GM19328 (cell line): ENCODE measurements around the gene CST6.
A peak's percentile ranks its signal among the peaks of the same experiment; 100 is the strongest.

ENCODE experiments used
- ATAC-seq: cut with Tn5 transposase; IDR thresholded peaks from one replicate; pipeline ENCODE4 v1.9.1; 2021; ENCODE audit warnings: mild to moderate bottlenecking, moderate library complexity; ENCODE audit not compliant: unreplicated experiment

Gene CST6

DNA sequence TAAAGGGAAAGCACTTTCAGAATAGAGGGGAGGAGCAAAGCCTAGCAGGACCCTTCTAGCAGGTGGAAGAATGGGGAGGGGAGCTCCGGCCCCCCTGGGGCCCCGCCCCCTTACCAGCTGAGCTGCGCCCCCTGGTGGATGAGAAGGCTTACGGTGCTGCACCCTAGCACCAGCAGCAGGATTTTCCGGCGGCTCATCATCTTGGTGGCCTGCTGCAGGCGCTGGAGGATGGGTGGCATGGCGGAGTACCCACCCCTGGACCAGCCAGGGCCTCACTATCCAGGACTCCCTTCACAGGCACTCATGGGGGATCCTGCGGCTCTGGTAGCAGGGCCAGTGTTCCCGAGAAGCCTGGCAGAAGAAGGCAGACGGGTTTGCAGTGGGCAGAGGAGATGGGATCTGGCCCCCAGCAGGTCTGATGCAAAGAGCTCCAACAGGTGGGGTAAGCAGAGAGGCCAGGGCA, 33.4 kb downstream of the CST6 start:
- no peak for ATAC-seq

DNA sequence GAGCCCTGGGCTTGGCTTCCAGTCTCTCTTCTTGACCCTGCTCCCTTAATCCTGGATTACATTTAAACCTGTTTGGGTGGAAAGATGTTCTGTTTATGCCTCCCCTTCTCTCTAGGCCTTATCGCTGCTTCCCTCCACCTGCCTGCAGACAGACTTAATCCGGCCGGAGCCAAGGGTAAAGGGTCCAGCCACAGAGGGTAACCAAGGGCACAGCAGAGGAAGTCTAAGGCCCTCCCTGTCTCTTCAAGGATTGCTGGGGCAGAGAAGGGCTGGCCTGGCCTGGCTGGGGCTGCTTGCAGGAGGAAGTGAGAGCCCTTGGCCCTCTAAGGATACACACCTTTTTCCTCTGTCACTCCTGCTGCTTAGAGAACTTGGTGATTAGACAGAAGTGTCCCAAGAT, 35.1 kb downstream of the CST6 start:
- no peak for ATAC-seq

DNA sequence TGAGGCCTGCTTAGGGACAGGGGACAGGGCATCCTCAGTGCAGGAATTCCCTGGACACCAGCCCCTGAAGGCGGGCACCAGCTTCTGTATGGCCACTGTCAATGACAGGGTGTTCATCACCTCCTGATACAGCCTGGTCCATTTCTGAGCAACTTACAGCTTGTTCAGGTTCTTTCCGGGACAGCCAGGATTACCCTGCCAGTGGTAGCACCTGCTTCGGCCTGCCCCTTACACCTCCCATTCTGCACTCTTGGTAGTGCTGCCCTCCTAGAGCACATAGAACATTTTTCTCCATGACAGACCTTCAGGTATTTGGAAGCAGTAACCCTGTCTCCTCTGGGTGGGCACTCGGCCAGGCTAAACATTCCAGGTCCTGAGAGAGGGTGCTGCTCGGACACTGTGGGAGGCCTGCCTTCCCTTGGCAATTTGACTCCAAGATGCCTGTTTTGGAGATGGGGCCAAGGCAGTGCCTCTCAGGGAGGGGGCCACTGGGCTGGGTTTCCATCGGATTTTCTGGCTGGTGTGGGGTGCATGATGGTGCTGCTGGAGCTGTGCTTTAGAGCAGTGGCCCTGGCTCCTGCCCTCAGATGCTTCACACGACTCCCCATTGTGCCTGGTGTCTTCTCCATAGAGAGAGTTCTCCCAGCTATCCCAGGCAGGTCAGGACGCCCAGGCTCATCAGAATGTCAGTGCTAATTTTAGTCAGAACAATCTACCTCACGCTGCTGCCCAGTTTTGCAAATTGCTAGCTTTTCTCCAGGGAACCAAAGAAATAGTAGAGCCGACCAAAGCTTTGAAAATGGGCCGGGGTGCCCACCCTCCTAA, 35.9 kb downstream of the CST6 start:
- no peak for ATAC-seq

DNA sequence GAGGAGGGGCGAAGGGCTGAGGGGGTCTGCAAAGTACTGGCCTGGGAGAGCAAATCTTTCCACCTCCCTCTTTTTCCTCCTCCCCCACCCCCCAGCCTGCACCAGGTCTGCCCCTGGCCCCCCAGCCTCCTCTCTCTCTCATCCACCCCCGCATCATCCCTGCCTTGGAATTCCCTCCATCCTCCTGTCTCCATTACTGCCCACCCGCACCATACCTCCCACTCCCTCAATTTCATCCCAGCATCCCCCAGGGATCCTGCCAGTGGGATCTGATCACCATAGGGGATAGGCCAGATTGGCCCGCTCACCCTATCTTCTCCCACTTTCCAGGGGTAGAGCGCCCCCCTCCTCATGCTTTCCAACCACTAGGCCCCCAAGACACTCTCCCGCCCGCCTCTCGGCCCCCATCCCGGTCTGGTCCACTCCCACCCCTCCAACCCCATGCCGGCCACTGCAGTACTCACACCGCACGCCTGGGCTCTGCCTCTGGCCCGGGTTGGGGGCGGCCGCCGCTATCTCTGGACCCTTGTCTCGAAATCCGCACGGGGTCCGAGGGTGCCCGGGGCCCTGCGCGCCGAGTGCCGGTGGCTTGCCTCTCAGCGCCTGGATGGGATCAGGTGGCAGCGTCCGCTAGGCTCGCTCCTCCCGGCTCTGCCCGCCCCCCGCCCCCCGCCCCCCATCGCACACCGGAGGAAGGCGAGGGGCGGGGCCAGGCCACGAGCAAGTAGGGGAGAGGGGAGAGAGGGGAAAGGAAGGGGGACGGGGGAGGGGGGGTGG, 36.9 kb downstream of the CST6 start, which contains the start of gene GAL3ST3:
TSS of gene GAL3ST3 (minus strand) at position 615 of the 777 bp plus-strand sequence. CDS start 3,746 bp downstream, outside the sequence.
- ATAC-seq = no peak

DNA sequence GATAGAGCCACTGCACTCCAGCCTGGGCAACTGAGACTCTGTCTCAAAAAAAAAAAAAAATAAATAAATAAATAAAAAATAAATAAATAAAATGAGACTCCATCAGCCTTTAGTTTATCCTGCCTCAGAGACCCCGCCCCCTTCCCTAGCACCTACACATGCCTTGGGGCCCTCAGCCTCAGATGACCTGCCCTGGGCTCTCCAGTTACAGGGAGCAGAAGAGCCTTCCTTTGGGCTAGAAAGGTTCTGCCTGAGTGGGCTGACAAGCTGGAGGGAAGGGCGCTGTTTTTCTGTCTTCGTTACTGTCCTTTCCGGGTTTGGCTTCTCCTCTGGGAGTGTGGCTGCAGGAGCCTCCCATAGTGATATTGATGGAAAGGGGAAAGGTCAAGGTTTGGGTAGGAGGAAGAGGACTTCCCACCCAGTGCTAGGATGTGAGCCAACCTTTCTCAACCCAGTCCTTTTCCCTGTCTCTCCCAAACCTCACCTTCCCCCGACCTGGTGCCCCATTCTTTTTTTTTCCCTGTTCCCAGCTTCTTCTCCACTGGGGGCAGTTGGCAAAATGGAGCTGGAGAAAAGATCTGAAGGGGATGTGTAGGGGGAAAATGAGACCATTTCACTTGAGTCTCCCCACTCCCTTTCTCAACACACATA, 38.9 kb downstream of the CST6 start:
- ATAC-seq = no peak

DNA sequence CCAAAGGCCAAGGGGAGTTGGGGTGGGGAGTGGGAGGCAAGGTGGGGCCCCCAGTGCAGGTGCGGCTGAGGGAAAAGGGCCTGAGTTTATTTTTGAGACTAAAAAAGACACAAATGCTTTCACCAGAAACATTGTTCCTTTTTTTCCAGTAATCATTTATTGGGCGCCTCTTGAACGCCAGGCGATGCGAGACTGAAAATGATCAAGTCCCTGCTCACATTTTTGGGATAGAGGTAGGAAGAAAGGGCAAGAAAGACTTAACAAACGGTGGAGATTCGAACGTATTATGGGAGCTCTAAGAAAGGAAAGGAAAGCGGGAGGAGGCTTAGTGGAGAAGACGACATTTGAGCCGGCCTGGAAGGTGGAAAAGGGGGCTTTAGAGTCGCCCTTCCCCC, 39.6 kb downstream of the CST6 start:
- no peak for ATAC-seq

DNA sequence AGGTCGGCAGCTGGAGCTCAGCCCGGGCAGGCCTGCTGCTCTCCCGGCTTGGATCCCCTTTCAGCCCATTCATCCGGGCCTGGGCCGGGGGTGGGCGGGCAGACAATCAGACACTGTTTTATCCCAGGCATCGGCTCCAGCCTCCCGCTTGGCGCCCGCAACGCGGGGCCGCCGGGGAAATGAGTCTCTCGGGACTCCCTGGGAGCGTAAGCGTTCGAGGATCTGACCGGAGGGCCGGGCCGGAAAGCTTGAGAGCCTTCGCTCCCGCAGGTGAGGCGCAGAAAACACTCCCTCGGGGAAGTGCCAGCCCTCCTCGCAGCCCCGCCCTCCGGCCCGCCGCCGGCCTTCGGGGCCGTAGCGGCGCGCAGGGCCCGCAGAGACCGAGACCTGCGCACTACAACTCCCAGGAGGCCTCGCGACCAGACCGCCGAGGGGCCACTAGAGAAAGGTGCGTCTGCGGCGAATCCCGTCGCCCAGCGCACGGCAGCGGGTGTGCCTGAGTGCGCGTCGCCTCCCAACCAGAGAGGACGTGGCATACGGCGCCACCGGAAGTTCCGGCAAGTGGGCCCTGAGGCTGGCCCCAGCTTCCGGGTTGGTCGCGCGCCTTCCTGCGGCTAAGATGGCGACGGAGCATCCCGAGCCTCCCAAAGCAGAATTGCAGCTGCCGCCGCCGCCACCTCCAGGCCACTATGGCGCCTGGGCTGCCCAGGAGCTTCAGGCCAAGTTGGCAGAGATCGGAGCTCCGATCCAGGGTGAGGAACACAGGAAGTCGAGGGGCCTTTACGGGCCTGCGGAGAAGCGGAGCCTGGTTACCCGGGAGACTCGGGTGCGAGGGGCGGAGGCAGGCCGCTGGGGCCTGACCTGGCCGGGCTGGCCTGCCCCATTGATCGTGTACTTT, 40.2 kb downstream of the CST6 start, which contains the start of gene SF3B2:
TSS of gene SF3B2 (plus strand) at position 599 of the 898 bp plus-strand sequence. CDS start at position 620, 21 bp downstream.
- ATAC-seq = peak; percentile 93

DNA sequence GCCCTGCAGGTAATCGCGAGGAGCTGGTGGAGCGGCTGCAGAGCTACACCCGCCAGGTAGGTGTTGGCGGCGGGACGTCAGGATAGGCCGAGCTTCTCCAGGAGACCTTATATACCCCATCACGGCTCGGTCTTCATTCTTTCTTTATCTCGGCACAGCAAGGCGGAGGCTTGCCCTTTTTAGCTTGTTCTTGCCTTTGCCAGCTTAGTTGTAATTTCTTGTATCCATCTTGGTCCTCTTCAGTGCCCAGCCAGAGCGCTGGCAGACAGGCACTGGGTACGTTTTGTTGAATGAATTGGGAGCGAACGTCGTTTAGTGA, 40.8 kb downstream of the CST6 start:
- ATAC-seq = no peak

DNA sequence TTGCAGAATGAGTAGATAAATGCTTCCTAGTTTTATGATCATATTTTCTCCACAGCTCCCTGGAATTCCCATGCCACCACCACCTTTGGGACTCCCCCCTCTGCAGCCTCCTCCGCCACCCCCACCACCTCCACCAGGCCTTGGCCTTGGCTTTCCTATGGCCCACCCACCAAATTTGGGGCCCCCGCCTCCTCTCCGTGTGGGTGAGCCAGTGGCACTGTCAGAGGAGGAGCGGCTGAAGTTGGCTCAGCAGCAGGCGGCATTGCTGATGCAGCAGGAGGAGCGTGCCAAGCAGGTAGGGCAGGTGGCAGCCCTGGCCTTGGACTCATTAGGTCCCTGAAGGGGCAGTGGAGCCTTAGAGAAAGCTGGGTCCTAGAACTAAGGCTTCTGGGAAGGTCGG, 43.2 kb downstream of the CST6 start:
- no peak for ATAC-seq

DNA sequence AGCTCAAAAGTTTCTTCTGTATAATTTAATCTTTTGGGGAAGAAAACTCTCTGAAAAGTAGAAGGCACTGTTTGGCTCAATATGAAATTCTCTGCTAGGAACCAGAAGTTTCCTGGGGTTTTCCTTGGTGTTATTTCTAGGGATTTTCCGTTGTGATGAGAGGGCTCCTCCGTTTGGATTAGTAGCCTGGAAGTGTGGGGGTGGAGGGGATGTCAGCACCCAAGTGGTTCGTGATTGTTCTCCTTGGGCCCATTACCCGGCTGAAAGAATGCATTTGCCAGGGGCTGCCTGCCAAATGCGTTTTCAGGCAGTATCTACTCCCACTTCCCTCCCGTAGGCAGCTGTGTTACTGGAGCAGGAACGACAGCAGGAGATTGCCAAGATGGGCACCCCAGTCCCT, 44.7 kb downstream of the CST6 start:
- no peak for ATAC-seq

DNA sequence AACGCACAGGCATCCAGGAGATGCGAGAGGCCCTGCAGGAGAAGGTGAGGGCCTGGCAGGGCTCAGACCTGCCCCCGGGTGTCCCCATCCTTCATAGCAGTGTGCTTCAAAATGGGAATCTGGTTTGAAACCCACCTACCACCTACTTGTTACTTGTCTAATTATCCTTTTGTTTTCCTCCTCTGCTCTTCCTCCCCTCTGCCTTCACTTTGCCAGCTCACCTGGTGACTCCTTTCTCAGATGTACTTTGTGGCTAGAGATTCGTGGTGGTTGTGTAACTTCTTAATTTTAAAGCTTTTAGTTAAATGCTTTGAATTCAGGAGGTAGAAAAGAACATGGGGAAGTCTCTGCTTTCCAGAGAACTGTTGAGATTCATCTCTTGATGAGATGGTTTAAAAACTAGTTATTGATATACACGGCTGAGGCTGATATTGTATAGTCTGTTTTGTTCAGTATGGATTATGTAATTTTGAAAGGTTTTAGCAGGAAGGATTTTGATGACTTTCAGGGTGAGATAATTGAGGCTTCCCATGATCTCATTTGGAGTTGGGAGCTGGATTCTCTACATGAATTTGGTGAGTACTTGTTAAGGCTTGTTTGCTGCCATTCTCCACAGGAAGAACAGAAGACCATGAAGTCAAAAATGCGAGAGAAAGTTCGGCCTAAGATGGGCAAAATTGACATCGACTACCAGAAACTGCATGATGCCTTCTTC, 48.3 kb downstream of the CST6 start:
- ATAC-seq = no peak

DNA sequence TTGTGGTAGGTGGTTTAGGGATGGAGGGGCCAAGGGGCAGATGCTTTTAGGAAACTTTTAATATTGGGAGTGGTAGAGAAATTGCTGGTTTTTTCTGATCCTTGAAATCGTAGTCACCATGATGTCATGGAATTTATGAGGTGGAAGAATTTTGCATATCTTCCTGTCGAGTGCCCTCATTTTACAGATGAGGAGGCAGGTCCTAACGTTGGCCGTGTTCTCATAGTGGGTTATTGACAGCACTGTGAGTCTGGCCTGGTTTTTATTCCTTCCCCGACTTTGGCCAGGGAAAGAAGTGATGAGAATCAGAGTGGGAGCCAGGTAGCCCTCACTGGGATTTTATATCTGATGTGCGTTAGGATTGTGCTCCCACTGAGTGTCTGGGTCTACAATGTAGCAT, 49.5 kb downstream of the CST6 start:
- ATAC-seq = no peak

DNA sequence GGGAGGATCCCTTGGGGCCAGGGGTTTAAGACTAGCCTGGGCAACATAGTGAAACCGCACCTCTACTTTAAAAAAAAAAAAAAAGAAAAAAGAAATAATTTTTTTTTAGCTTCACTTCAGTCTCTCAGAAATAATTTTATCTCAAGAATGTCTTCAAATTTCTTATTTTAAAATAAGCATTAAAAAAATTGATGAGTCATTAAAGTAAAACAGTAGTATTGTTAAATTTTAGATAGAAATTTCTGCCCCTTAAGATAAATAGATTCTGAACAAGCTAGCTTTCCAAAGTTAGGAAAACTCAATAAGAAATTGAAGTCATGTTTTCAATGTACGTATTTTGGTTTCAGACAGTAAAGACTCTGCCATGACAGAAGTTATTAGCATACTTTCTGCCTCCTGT, 50.6 kb downstream of the CST6 start:
- no peak for ATAC-seq
